Mucosa of descending colon (tissue), 3 donors: ENCODE measurements around the gene MS4A2. TPM values are rescaled to one million over a fixed set of nuclear protein-coding genes. Genes with fewer than 3 reads are reported as not detected.

Experiments used
- ATAC-seq: fragments of 200-7000 bp; cut with Tn5 transposase; one replicate; pipeline ENCODE4 v1.9.1; 2020; ENCODE audit warnings: mild to moderate bottlenecking, moderate library complexity
- DNase-seq, 3 donors: peaks; one replicate each; pipeline ENCODE4 v3.0.0-alpha.2; 2020
- H3K36me3 ChIP-seq: fragments of 200-600 bp; one replicate; pipeline ENCODE4 v1.8.0; 2021; ENCODE audit warnings: low read depth, mild to moderate bottlenecking
- H3K4me1 ChIP-seq: fragments of 200-600 bp; one replicate; pipeline ENCODE4 v1.8.0; 2021; ENCODE audit warnings: low read depth, mild to moderate bottlenecking
- H3K4me3 ChIP-seq: fragments of 200-600 bp; one replicate; pipeline ENCODE4 v1.8.0; 2021; ENCODE audit warnings: mild to moderate bottlenecking
- H3K9me3 ChIP-seq: fragments of 200-600 bp; one replicate; pipeline ENCODE4 v1.8.0; 2021; ENCODE audit warnings: mild to moderate bottlenecking
- intact Hi-C, 2 donors: fragments of 100-400 bp; cut with DNase I in 1 of 2; cut with micrococcal nuclease in 1 of 2; formaldehyde crosslinking; loops; one replicate each; pipeline versions ENCODE4 v1.11.0 to v1.11.1; 2022; cut with DNase I, micrococcal nuclease
- total RNA-seq, 3 donors: library from RNA; stranded (reverse); fragmentation: NEBNext Ultra II Directional in 2 of 3; extraction: Animal tissue kit (Norgen Biotek cat#: 25700) in 2 of 3; gene quantifications; one replicate each; pipeline versions ENCODE4 v1.2.1 to v1.2.4, GENCODE V29; 2021 to 2023
- TF ChIP-seq, protein P1 (sequence below): fragments of 200-600 bp; IDR thresholded peaks from one replicate; pipeline ENCODE4 v1.8.0; 2022; ENCODE audit warnings: antibody characterized with exemption, mild to moderate bottlenecking
- donor health status: DM: no; HTN: no; CAD: no; lungs with moderate emphysema.
- donor health status: DM: no; HTN: no; CAD: no.
- donor health status: DM: no; HTN: yes; CAD: no.

The MS4A2 gene
- total RNA-seq, 3 donors from 2014 or later: 0.90 to 4.1 (median 3.5) TPM

DNA sequence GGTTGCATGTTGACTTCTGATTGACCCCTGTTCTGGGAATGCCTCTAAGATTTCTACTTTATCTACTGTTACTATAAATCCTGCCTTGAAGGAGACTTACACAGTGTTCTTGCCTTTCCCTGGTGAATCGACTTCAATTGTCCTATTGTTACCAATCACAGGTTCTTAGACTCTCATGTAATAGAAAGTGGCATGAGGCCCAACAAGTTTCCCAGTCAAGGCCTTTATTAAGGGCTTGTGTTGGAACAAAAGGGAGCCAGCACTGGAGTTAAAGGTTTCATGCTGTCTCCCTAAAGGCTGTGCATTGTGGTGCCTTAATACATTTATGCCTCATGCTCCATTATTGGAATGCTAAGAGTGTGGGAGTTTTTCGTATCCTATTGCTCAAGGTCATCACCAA, 23.3 kb downstream of the MS4A2 start:
- TF ChIP-seq, protein P1, sequence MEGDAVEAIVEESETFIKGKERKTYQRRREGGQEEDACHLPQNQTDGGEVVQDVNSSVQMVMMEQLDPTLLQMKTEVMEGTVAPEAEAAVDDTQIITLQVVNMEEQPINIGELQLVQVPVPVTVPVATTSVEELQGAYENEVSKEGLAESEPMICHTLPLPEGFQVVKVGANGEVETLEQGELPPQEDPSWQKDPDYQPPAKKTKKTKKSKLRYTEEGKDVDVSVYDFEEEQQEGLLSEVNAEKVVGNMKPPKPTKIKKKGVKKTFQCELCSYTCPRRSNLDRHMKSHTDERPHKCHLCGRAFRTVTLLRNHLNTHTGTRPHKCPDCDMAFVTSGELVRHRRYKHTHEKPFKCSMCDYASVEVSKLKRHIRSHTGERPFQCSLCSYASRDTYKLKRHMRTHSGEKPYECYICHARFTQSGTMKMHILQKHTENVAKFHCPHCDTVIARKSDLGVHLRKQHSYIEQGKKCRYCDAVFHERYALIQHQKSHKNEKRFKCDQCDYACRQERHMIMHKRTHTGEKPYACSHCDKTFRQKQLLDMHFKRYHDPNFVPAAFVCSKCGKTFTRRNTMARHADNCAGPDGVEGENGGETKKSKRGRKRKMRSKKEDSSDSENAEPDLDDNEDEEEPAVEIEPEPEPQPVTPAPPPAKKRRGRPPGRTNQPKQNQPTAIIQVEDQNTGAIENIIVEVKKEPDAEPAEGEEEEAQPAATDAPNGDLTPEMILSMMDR: no peak
- ATAC-seq (no peak), DNase-seq (no peak)
- Histone ChIP-seq H3K36me3 (no peaks in the 10 kb centered on the region), H3K9me3 (no peaks in the 10 kb centered on the region), H3K4me3 (no peak overlapping the region), H3K4me1 (no peaks in the 10 kb centered on the region)
- intact Hi-C loops: no loop called here

DNA sequence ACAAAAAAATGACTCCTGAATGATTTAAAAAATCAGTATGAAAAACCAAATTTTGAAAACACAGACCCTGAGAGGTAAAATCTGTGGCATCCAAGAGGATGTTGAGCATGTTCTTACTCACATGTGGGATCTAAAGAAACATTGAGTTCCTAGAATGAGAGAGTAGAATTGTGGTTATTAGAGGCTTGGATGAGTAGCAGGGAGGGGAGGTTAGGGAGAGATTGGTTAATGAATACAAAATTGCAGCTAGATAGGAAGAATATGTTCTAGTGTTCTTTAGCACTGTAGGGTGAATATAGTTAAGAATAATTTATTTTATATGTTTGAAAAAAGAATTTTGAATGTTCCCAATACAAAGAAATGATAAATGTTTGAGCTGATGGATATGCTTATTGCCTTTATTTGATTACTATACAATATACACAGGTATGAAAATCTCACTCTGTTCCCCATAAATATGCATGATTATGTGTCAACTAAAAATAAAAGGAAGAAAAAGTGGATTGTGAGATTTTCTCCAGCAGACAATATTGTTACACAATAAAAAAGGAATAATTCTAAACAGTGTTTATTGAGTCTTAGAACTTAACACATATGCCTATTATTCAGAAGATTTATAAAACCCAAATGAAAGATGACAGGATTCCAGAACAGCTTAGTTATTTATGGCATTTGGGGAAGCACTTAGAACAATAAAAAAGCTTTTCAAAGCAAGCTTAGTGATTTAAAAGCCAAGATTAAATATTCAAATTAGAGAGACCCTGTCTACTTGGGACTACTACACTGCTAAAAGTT, 28.7 kb downstream of the MS4A2 start:
- ATAC-seq (no peak), DNase-seq (no peak)
- Histone ChIP-seq H3K4me1 (no peaks in the 10 kb centered on the region), H3K4me3 (no peak overlapping the region), H3K9me3 (no peaks in the 10 kb centered on the region), H3K36me3 (no peaks in the 10 kb centered on the region)
- TF ChIP-seq, protein P1: no peak
- intact Hi-C loops: no loop called here

DNA sequence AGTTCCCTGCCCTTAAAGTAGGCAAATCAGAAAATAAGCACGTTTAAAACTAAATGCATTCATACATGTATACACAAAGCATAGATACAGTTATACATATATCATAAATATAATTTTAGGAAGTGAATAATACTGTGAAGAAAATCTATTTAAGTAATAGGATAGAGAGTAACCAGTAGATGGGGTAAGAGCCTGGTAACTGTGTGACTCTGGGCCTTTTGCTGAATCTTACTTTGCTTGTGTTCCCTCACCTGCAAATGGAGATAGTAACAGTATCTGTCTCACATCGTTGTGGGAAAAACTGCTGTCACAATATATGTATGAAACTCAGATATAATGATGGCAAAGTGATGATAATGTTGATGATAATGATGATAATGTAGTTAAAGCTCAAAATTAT, 29.9 kb downstream of the MS4A2 start:
- no peak for DNase-seq
- TF ChIP-seq, protein P1: no peak
- no peak for ATAC-seq
- H3K36me3 ChIP-seq: no peaks in the 10 kb centered on the region
- H3K4me3 ChIP-seq: no peak overlapping the region
- intact Hi-C loops: no loop called here
- H3K4me1 ChIP-seq: no peaks in the 10 kb centered on the region
- no peaks in the 10 kb centered on the region for H3K9me3 ChIP-seq

DNA sequence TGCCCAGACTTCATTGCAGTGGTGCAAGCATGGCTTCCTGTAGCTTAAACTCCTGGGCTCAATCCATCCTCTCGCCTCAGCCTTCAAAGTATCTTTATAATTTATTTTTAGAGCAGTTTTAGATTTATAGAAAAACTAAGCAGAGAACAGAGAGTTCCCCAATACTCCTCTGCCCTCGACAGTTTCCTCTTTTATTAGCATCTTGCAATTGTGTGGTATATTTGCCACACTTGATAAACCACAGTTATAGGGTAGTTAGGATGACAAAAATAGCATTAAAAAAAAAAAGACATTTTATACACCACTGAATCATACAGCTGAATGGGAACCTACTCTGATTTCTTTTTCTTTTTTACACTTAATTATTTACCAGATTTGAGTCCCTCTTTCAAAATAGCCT, 31.2 kb downstream of the MS4A2 start:
- TF ChIP-seq, protein P1: no peak
- H3K4me3 ChIP-seq: no peak overlapping the region
- no peaks in the 10 kb centered on the region for H3K36me3 ChIP-seq
- H3K4me1 ChIP-seq: no peaks in the 10 kb centered on the region
- DNase-seq (no peak), ATAC-seq (no peak)
- intact Hi-C loops: no loop called here
- H3K9me3 ChIP-seq: no peaks in the 10 kb centered on the region

DNA sequence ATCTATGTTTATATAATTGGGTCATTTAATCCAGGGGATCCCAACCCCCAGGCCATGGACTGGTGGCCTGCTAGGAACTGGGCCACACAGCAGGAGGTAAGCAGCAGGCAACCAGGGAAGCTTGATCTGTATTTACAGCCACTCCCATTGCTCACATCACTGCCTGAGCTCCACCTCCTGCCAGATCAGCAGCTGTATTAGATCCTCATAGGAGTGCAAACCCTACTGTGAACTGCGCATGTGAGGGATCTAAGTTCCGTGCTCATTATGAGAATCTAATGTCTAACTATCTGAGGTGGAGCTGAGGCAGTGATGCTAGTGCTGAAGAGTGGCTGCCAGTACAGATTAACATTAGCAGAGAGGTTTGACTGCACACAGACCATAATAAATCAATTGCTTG, 32.8 kb downstream of the MS4A2 start:
- ATAC-seq (peak; percentile 83), DNase-seq (peak in 1 of 3 donors; percentile 60)
- Histone ChIP-seq H3K9me3 (no peaks in the 10 kb centered on the region), H3K36me3 (no peaks in the 10 kb centered on the region), H3K4me1 (no peaks in the 10 kb centered on the region), H3K4me3 (no peak overlapping the region)
- TF ChIP-seq, protein P1: no peak
- intact Hi-C loops: no loop called here
